Gastrocnemius medialis (tissue), 4 donors: ENCODE results near the gene CCNA2.

Experiments
- POLR2A ChIP-seq, 2 donors: fragments of 450-650 bp; IDR thresholded peaks; one replicate each; pipeline ENCODE4 v1.6.1; 2017; ENCODE audit warnings: antibody characterized with exemption in 2 of 2, mild to moderate bottlenecking in 2 of 2, moderate library complexity in 2 of 2
- TF ChIP-seq, protein P1 (sequence below), 5 experiments: fragments of 450-650 bp in 3 of 5; fragments of 200-600 bp in 2 of 5; sonication (generic) in 2 of 5; IDR thresholded peaks in 4 of 5; conservative IDR thresholded peaks in 1 of 5; 1 replicate in 4 of 5; 2 replicates in 1 of 5; pipeline ENCODE4 v1.5.1; 2016 to 2019; ENCODE audit warnings: antibody characterized with exemption in 5 of 5, mild to moderate bottlenecking in 3 of 5, moderate library complexity in 3 of 5

DNA sequence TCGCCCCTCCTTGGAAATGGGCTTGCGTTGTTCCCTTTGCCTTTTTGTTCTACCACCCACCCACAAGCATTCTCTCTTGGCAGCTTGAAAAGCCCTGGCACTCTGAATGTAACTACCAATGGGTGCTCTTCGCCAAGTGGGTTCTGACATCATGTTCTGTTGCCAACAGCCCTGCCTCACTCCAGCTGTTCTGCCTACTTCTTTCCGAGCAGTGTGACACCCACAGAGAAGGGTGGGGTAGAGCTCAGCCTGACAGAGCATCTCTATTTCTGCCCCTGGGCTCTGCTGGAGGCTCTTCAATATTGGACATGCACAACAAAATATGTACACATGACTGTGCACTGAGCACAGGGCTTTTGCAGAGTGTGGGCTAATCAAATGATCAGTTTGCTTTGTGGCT, 38.2 kb downstream of the CCNA2 start:
- TF ChIP-seq, protein P1, sequence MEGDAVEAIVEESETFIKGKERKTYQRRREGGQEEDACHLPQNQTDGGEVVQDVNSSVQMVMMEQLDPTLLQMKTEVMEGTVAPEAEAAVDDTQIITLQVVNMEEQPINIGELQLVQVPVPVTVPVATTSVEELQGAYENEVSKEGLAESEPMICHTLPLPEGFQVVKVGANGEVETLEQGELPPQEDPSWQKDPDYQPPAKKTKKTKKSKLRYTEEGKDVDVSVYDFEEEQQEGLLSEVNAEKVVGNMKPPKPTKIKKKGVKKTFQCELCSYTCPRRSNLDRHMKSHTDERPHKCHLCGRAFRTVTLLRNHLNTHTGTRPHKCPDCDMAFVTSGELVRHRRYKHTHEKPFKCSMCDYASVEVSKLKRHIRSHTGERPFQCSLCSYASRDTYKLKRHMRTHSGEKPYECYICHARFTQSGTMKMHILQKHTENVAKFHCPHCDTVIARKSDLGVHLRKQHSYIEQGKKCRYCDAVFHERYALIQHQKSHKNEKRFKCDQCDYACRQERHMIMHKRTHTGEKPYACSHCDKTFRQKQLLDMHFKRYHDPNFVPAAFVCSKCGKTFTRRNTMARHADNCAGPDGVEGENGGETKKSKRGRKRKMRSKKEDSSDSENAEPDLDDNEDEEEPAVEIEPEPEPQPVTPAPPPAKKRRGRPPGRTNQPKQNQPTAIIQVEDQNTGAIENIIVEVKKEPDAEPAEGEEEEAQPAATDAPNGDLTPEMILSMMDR (IDR thresholded peaks at IDR 0.05 in 4 of 5, conservative IDR thresholded peaks at IDR 0.05 in 1 of 5): no peak
- TF ChIP-seq POLR2A (IDR thresholded peaks at IDR 0.05): no peak
